ENCODE measurements around the gene B4GALNT3.

The B4GALNT3 gene

DNA sequence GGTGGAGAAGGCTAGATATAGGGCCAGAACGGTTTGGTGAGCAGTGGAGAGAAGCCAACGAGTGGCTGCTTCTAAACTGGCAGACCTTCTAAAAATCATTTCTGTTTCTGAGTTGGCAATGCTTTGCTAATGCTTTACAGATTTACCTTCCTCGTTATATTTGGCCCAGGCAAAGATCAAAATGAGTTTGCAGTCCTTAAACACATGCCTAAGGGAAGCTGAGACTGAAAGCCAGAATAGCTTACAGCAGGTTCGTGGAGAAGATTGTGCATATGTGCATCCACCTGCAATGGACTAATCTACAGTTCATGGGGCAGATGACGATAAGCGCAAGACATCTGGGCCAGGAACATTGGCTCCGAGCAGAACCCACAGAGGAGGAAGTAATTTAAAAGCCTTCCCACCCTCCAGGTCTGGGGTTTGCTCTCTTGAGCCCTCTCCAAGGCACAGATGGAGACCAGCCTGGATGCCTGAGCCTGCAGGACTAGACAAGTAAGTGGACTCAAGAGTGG lies 104.1 kb downstream of the B4GALNT3 start:
- Histone ChIP-seq H3K9ac (ENCODE audit: insufficient read length) (no peak overlapping the region), H3K36me3 (ENCODE audit: insufficient read depth, low read length) (no peaks in the 10 kb centered on the region), H3K4me3 (peak overlapping the region; percentile 40; the same call in 1 of the 2 replicates), H3K27ac (no peak overlapping the region), H3K9me3 (ENCODE audit: low read depth, low read length) (no peaks in the 10 kb centered on the region)
- TF ChIP-seq POLR2AphosphoS5 (IDR thresholded peaks at IDR 0.05; ENCODE audit: borderline replicate concordance, low read depth, low read length), result no peak
- no peak for TF ChIP-seq EZH2 (IDR thresholded peaks at IDR 0.05)
- TF ChIP-seq FOXP2 (optimal IDR thresholded peaks at IDR 0.05; ENCODE audit: control extremely low read depth, extremely low read length, insufficient read depth), result no peak
- no peak for DNase-seq (ENCODE audit: low read depth, low spot score)

DNA sequence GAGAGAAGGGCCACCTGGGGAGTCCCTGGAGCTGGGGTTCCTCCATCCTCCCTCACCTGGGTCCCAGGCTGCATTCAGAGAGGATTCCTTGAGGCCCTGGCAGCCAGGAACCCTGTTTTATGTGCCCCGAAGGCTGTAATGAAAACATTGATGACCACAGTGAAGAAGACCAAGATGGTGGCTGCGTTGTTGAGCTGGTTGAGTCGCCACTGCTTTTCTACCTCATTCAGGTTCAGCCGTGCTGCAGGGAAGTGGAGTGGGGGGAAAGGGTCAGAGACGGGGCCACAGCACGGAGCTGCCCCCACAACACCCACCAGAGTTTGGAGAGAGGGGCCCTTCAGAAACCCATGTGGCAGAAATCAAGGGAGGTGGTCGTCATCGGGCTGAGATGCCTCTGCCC lies 105.4 kb downstream of the B4GALNT3 start:
- Histone ChIP-seq H3K27ac (no peak overlapping the region), H3K9me3 (ENCODE audit: low read depth, low read length) (no peaks in the 10 kb centered on the region), H3K36me3 (ENCODE audit: insufficient read depth, low read length) (no peaks in the 10 kb centered on the region), H3K9ac (ENCODE audit: insufficient read length) (no peak overlapping the region), H3K4me3 (no peak overlapping the region)
- TF ChIP-seq FOXP2 (optimal IDR thresholded peaks at IDR 0.05; ENCODE audit: control extremely low read depth, extremely low read length, insufficient read depth) (no peak), EZH2 (IDR thresholded peaks at IDR 0.05) (no peak), POLR2AphosphoS5 (IDR thresholded peaks at IDR 0.05; ENCODE audit: borderline replicate concordance, low read depth, low read length) (no peak)
- no peak for DNase-seq (ENCODE audit: low read depth, low spot score)

DNA sequence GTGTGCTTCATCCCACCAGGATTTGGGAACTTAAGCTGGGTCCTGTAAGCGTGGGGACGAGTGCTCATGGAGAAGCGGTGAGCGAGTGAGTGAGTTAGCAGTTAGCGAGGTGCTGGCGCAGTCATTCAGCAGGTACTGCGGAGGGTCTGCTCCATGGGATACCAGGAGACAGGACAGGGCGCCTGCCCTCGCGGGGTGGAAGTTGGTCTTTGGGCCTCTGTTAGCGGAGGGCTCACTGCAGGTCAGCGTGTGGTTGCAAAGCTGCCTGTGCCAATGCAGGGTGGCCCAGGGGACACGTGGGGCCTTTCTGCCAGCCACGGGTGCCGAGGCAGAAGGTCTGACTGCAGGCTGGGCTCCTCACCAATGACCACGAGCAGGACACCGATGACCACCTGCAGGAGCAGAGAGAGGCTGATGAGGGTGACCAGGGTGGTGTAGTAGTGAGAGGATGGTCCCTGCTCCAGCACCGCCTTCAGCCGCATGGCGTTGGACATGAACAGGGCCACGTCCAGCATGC lies 105.9 kb downstream of the B4GALNT3 start:
- Histone ChIP-seq H3K9ac (ENCODE audit: insufficient read length) (no peak overlapping the region), H3K36me3 (ENCODE audit: insufficient read depth, low read length) (no peaks in the 10 kb centered on the region), H3K9me3 (ENCODE audit: low read depth, low read length) (no peaks in the 10 kb centered on the region), H3K4me3 (no peak overlapping the region), H3K27ac (no peak overlapping the region)
- no peak for TF ChIP-seq FOXP2 (optimal IDR thresholded peaks at IDR 0.05; ENCODE audit: control extremely low read depth, extremely low read length, insufficient read depth)
- TF ChIP-seq EZH2 (IDR thresholded peaks at IDR 0.05), result no peak
- no peak for TF ChIP-seq POLR2AphosphoS5 (IDR thresholded peaks at IDR 0.05; ENCODE audit: borderline replicate concordance, low read depth, low read length)
- no peak for DNase-seq (ENCODE audit: low read depth, low spot score)

DNA sequence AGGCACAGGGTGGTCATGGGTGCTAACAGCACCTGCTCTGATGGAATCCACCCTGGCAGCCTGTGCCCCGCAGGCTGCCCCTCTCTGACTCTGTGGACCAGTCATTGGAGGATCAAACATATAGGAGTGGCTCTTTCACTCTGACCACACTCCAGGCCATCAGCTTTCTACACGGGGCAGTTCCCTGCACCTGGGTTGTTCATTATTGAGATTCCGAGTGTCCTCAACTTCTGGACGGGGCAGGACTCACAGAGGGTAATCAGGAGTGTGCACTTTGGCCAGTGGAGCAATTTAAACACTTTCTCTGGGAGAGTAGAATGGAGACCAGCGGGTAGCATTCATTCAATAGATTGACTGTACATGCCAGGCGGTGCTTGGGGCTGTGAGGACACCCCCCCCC lies 108.7 kb downstream of the B4GALNT3 start:
- Histone ChIP-seq H3K9ac (ENCODE audit: insufficient read length) (no peak overlapping the region), H3K27ac (no peak overlapping the region), H3K9me3 (ENCODE audit: low read depth, low read length) (no peaks in the 10 kb centered on the region), H3K4me3 (no peak overlapping the region), H3K36me3 (ENCODE audit: insufficient read depth, low read length) (no peaks in the 10 kb centered on the region)
- no peak for DNase-seq (ENCODE audit: low read depth, low spot score)
- TF ChIP-seq EZH2 (IDR thresholded peaks at IDR 0.05) (no peak), POLR2AphosphoS5 (IDR thresholded peaks at IDR 0.05; ENCODE audit: borderline replicate concordance, low read depth, low read length) (no peak), FOXP2 (optimal IDR thresholded peaks at IDR 0.05; ENCODE audit: control extremely low read depth, extremely low read length, insufficient read depth) (no peak)

DNA sequence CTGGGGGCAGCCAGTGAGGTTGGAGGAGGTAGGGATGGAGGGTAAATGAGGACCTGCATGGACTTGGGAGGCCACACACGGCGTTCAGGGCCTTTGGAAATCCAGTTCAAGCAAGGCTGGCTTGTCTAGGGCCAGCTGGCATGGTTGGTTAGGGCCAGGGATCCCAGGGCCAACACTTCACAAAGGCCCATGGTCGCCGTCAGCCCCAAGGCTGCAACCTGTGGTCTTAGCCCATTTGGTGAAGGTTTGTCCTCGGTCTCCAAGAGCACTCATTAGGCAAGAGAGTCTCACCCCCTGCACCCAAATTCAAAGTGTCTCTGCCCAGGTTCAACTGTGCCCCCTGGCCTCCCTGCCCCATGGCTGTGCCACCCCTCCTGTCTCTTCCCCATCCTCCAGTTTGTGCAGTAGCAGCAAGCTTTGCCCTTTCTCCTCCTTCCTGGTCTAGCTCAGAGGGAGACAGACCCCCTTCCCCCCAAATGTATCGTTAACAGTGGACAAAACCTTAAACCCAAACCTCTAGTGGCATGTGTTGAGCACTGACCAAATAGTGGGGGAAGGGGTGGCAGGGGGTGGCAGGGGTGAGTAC lies 109.4 kb downstream of the B4GALNT3 start:
- Histone ChIP-seq H3K9me3 (ENCODE audit: low read depth, low read length) (no peaks in the 10 kb centered on the region), H3K9ac (ENCODE audit: insufficient read length) (no peak overlapping the region), H3K27ac (no peak overlapping the region), H3K4me3 (peak overlapping the region; percentile 80), H3K36me3 (ENCODE audit: insufficient read depth, low read length) (no peaks in the 10 kb centered on the region)
- DNase-seq (ENCODE audit: low read depth, low spot score), result no peak
- TF ChIP-seq POLR2AphosphoS5 (IDR thresholded peaks at IDR 0.05; ENCODE audit: borderline replicate concordance, low read depth, low read length), result no peak
- no peak for TF ChIP-seq EZH2 (IDR thresholded peaks at IDR 0.05)
- TF ChIP-seq FOXP2 (optimal IDR thresholded peaks at IDR 0.05; ENCODE audit: control extremely low read depth, extremely low read length, insufficient read depth), result no peak

DNA sequence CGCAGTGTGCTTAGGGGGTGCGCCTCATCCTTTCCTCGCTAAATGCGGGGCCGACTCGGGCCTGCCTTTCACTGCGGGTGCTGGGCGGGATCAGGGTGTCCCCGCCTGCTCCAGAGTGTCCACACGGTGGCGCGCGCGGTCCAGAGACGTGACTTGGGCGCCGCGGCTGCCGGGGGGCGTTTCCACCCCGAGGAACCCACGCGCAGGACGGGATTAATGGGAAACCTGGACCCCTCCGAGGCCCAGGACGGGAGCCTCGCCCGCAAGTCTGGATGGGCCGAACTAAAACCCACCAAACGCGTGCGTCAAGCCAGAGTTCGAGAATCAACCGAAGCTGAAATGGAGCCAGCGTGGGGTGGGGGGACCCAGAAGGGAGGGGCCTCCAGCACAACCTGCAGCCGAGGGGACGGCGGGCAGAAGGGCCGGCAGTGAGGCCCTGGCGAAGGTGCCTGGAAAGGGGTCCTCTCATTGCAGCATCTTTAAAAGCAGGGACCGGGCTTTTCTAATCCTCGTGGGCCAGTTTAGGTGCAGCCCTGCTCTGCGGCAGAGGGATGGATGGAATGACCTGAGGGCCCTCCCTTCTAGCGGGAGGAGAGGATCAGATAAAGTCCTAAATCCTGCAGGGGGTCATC lies 110.2 kb downstream of the B4GALNT3 start:
- no peaks in the 10 kb centered on the region for H3K36me3 ChIP-seq (ENCODE audit: insufficient read depth, low read length)
- no peak for DNase-seq (ENCODE audit: low read depth, low spot score)
- H3K4me3 ChIP-seq, result peak overlapping the region; percentile 80
- H3K27ac ChIP-seq, result no peak overlapping the region
- no peak for TF ChIP-seq EZH2 (IDR thresholded peaks at IDR 0.05)
- TF ChIP-seq FOXP2 (optimal IDR thresholded peaks at IDR 0.05; ENCODE audit: control extremely low read depth, extremely low read length, insufficient read depth), result no peak
- TF ChIP-seq POLR2AphosphoS5 (IDR thresholded peaks at IDR 0.05; ENCODE audit: borderline replicate concordance, low read depth, low read length), result no peak
- no peaks in the 10 kb centered on the region for H3K9me3 ChIP-seq (ENCODE audit: low read depth, low read length)
- H3K9ac ChIP-seq (ENCODE audit: insufficient read length), result peak overlapping the region; percentile 4

DNA sequence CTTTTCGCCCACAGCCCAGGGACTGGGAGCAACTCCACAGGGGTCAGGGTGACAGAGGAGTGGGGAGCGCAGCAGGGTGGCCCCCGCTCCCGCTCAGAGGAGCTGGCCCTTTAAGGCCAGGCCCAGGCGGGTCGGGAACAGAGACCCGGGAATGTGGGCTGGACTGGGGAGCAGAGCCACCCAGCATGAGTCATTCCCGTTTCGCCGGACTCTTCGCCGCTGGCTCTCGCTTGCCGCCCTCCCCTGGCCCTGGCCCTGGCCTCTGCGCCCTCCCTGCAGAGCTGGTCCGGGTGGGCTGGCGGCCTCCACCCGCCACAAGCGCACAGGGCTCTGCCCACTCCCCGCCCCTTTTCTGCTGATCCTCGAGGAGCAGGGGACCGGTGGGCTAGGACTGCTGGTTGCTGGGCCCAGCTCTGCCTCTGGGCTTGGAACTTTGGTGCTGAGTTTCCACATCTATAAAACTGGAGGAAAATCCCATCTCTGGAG lies 110.7 kb downstream of the B4GALNT3 start:
- Histone ChIP-seq H3K27ac (no peak overlapping the region), H3K9me3 (ENCODE audit: low read depth, low read length) (no peaks in the 10 kb centered on the region), H3K36me3 (ENCODE audit: insufficient read depth, low read length) (no peaks in the 10 kb centered on the region), H3K9ac (ENCODE audit: insufficient read length) (no peak overlapping the region), H3K4me3 (peak overlapping the region; percentile 80)
- TF ChIP-seq POLR2AphosphoS5 (IDR thresholded peaks at IDR 0.05; ENCODE audit: borderline replicate concordance, low read depth, low read length) (no peak), EZH2 (IDR thresholded peaks at IDR 0.05) (no peak), FOXP2 (optimal IDR thresholded peaks at IDR 0.05; ENCODE audit: control extremely low read depth, extremely low read length, insufficient read depth) (no peak)
- DNase-seq (ENCODE audit: low read depth, low spot score), result no peak

DNA sequence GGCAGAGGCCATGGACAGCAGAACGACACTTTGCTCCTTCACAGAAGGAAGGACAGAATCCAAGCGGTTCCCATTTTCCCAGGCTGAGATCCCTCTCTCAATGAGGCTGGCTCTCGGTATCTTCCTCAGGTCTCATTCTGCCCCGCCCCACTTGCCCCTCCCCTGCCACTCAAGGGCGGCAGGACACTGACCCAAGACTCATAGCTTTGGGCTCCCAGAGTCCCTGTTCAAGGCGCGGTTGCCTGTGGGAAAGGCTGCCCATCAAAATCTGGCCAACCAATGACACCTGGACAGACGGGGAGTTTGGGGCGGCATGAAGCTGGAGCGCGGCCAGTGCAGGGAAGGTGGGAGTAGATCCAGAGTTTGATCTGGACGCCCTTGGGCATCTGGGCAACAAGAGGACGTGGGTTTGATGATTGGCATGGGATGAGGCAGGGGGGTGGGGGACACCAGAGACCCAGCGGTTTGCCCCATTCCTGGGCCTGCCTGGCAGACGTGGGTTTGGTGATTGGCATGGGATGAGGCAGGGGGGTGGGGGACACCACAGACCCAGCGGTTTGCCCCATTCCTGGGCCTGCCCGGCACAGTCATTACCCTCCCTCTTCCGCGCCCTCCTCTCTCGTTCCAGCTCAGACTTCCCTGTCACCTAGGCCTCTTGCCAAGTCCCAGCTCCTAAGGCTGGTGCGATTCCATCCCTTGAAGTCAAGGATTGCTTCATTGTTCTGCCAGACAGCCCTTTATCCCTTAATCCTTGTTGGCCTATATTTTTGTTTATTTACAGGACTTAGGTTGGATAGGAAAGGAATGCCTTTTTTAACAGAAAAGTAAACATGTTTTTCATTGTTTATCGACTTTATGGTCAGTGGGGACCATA lies 111.4 kb downstream of the B4GALNT3 start:
- DNase-seq (ENCODE audit: low read depth, low spot score), result no peak
- H3K4me3 ChIP-seq, result no peak overlapping the region
- no peak for TF ChIP-seq FOXP2 (optimal IDR thresholded peaks at IDR 0.05; ENCODE audit: control extremely low read depth, extremely low read length, insufficient read depth)
- no peak for TF ChIP-seq POLR2AphosphoS5 (IDR thresholded peaks at IDR 0.05; ENCODE audit: borderline replicate concordance, low read depth, low read length)
- TF ChIP-seq EZH2 (IDR thresholded peaks at IDR 0.05), result no peak
- no peaks in the 10 kb centered on the region for H3K36me3 ChIP-seq (ENCODE audit: insufficient read depth, low read length)
- H3K27ac ChIP-seq, result no peak overlapping the region
- no peaks in the 10 kb centered on the region for H3K9me3 ChIP-seq (ENCODE audit: low read depth, low read length)
- no peak overlapping the region for H3K9ac ChIP-seq (ENCODE audit: insufficient read length)

Measured in SK-N-MC (cell line).